A673 (cell line): Measurements from ENCODE around the gene CCDC159. TPM values are rescaled to one million over a fixed set of nuclear protein-coding genes. Genes with fewer than 3 reads are reported as not detected.

Source experiments
- Bru-seq: library from RNA; stranded (reverse); fragments of 400-500 nt; gene quantifications from one replicate; lab custom pipeline; 2021; lab: Mats Ljungman, UMichigan
- BruChase-seq, 2 experiments: library from RNA; stranded (reverse); fragments of 400-500 nt; gene quantifications; one replicate each; lab custom pipeline; 2021; lab: Mats Ljungman, UMichigan
- BruUV-seq: library from RNA; stranded (reverse); fragments of 400-500 nt; replicated peaks from 2 replicates; lab custom pipeline; 2021; lab: Mats Ljungman, UMichigan
- CTCF ChIA-PET: fragments of 300-600 bp; sonication (Branson Sonifier 250); formaldehyde crosslinking; loops from one replicate; lab custom pipeline; 2022; ENCODE audit warnings: antibody characterized with exemption; lab: Charles Lee
- POLR2A ChIA-PET: fragments of 300-600 bp; sonication (Branson Sonifier 250); formaldehyde crosslinking; loops from one replicate; lab custom pipeline; 2022; ENCODE audit warnings: antibody characterized with exemption; ENCODE audit not compliant: low non-redundant PET; lab: Charles Lee
- DNase-seq: peaks from one replicate; pipeline ENCODE4 v3.0.0-alpha.2; 2015; ENCODE audit warnings: low spot score
- H3K27ac ChIP-seq: fragments of 200-600 bp; sonication (generic); 2 replicates; pipeline ENCODE4 v1.5.1; 2016; ENCODE audit warnings: mixed run types, low read depth, mild to moderate bottlenecking, mixed read lengths, antibody characterized with exemption, low read length; ENCODE audit not compliant: poor library complexity, severe bottlenecking
- H3K27me3 ChIP-seq: fragments of 200-600 bp; sonication (generic); replicated peaks from 2 replicates; pipeline ENCODE4 v1.6.1; 2017; ENCODE audit warnings: mixed run types, low read depth, mild to moderate bottlenecking, mixed read lengths, antibody characterized with exemption, low read length; ENCODE audit not compliant: insufficient read depth, poor library complexity
- H3K36me3 ChIP-seq: fragments of 200-600 bp; sonication (generic); 2 replicates; pipeline ENCODE4 v1.6.1; 2016; ENCODE audit warnings: mixed run types, mild to moderate bottlenecking, mixed read lengths, antibody characterized with exemption, low read length; ENCODE audit not compliant: insufficient read depth, poor library complexity, severe bottlenecking
- H3K4me1 ChIP-seq: fragments of 200-600 bp; sonication (generic); 2 replicates; pipeline ENCODE4 v1.6.1; 2017; ENCODE audit warnings: mixed run types, mild to moderate bottlenecking, mixed read lengths, antibody characterized with exemption, low read length; ENCODE audit not compliant: insufficient read depth, poor library complexity, severe bottlenecking
- H3K4me3 ChIP-seq: fragments of 200-600 bp; sonication (generic); 2 replicates; pipeline ENCODE4 v1.5.1; 2016; ENCODE audit warnings: low read depth, mixed run types, mild to moderate bottlenecking, mixed read lengths, low read length; ENCODE audit not compliant: poor library complexity, severe bottlenecking
- H3K9me3 ChIP-seq: fragments of 200-600 bp; sonication (generic); 2 replicates; pipeline ENCODE4 v1.6.1; 2016; ENCODE audit warnings: mixed run types, low read depth, mild to moderate bottlenecking, mixed read lengths, antibody characterized with exemption, low read length; ENCODE audit not compliant: poor library complexity, severe bottlenecking
- CTCF ChIP-seq: fragments of 300-800, 200-600 bp; sonication (generic); conservative IDR thresholded peaks from 2 replicates; pipeline ENCODE4 v1.5.1; 2017; ENCODE audit warnings: low read depth, mild to moderate bottlenecking, antibody characterized with exemption, low read length, moderate library complexity, mixed read lengths
- EZH2 ChIP-seq: fragments of 200-600 bp; sonication (generic); IDR thresholded peaks from 2 replicates; pipeline ENCODE4 v1.6.1; 2017; ENCODE audit warnings: borderline replicate concordance, low read depth, mild to moderate bottlenecking, mixed read lengths, antibody characterized with exemption, low read length; ENCODE audit not compliant: poor library complexity, severe bottlenecking
- intact Hi-C: fragments of 100-400 bp; cut with micrococcal nuclease; formaldehyde crosslinking; loops from one replicate; pipeline ENCODE4 v1.10.0; 2022; ENCODE audit not compliant: unreplicated experiment
- long read RNA-seq: library from polyadenylated mRNA; stranded (forward); transcript quantifications from one replicate; pipeline ENCODE4 v2.0.0, GENCODE V29; 2022
- total RNA-seq: library from RNA; stranded (reverse); gene quantifications from 2 replicates; pipeline ENCODE4 v1.2.3, GENCODE V29; 2021

Gene CCDC159, protein sequence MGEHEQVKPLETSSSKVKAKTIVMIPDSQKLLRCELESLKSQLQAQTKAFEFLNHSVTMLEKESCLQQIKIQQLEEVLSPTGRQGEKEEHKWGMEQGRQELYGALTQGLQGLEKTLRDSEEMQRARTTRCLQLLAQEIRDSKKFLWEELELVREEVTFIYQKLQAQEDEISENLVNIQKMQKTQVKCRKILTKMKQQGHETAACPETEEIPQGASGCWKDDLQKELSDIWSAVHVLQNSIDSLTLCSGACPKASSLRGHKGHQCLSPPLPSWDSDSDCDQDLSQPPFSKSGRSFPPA
- total RNA-seq (7.9 and 11.6 TPM in 2 replicates), Bru-seq, nascent RNA (percentile 33 among the genes with signal in this experiment), BruChase-seq, experiment 1, labeled RNA remaining after a 2-hour chase (percentile 40 among the genes with signal in this experiment), BruChase-seq, experiment 2, labeled RNA remaining after a 6-hour chase (percentile 45 among the genes with signal in this experiment)
- long read RNA-seq, partial matches to known transcripts: 1 of 4 reads
- long read RNA-seq, other reads (novel, unspliced or antisense): 3 of 4 reads

- POLR2A ChIA-PET: interaction anchor here (1.1 kb wide), 1 partner anchor 60 kb away, joined by 5 read pairs; no protein-coding TSS in a partner anchor
- CTCF ChIA-PET: interaction anchor here (0.6 to 1.2 kb wide), 4 partner anchors 29 to 96 kb away, joined by 3 to 18 read pairs (median 3); partner anchors contain the start of gene SWSAP1
Measured at GRCh38 chr19:11346104-11346940, at the start of gene CCDC159, which contains the start of gene TMEM205. TSS of gene CCDC159 (plus strand) at chr19:11346519. CDS start at chr19:11346607, 88 bp downstream. TSS of gene TMEM205 (minus strand) at chr19:11346268. CDS start at chr19:11345619, 649 bp downstream.

DNA sequence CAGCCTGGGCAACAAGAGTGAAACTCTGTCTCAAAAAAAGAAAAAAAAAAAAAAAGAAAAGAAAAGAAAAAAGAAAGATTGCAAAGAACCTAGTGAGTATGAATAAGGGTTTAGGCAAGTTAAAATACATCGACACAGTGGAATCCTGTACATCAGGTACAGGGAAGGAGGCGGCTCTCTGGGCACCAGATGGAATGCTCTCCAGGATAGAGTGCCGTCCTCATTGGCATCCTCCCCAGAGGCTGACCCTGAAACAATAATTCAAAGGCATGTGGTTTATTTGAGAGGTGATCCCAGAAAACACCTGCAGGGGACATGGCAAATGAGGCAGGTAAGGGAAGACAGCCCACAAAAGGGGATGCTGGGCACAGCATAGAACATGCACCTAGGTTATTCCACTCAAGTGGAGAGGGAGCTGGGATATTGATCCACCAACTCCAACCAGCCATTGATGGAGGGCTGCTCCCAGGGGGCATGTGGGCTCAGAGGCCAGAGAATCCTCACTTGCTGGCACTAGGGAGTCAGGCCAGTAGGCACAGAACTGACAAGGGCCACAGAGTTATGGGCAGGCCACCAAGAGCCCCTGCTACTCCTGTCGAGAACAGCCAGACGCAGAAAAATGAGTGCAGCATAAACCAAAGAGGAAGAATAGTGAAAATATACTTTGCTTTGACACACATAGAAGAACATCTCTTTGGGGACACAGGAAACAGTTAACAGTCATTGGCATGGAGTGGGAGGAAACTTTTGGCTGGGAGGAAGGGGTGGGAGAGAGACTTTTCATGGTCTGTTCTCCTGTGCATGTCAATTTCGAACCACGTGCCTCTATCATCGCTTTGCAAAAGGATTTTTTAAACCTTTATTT, 46.1 kb upstream of the CCDC159 start:
- Histone ChIP-seq H3K4me3 (no peak overlapping the region), H3K27me3 (no peaks in the 10 kb centered on the region), H3K4me1 (no peaks in the 10 kb centered on the region), H3K9me3 (no peaks in the 10 kb centered on the region), H3K27ac (no peak overlapping the region), H3K36me3 (no peaks in the 10 kb centered on the region)
- CTCF ChIA-PET: no interaction called here
- no TSS peak for BruUV-seq
- DNase-seq: no peak
- POLR2A ChIA-PET: no interaction called here
- intact Hi-C loops: loop anchor here (10.0 kb wide), 2 partner anchors 145 to 285 kb away; no protein-coding TSS in a partner anchor
- TF ChIP-seq EZH2: no peak

More at GRCh38 chr19:11346104-11346940, at the start of gene CCDC159, which contains the start of gene TMEM205:
- no peaks in the 10 kb centered on the region for H3K9me3 ChIP-seq
- peak; percentile 100 for DNase-seq
- intact Hi-C loops: no loop called here
- H3K27ac ChIP-seq: peak within 1 kb of the TSS; percentile 67
- TF ChIP-seq CTCF (0 out of 2 replicates have a peak, but pooled peaks have one; percentile 34), EZH2 (no peak)
- no TSS peak for BruUV-seq
- H3K27me3 ChIP-seq: no peaks in the 10 kb centered on the region
- H3K36me3 ChIP-seq: peaks cover 4% of the 10 kb centered on the region
- peak within 1 kb of the TSS; percentile 69 for H3K4me3 ChIP-seq
- peaks cover 14% of the 10 kb centered on the region for H3K4me1 ChIP-seq

- no peak overlapping the region for H3K27ac ChIP-seq
- no peak for DNase-seq
- no TSS peak for BruUV-seq
- CTCF ChIA-PET: interaction anchor here (0.6 kb wide), 1 partner anchor 36 kb away, joined by 6 read pairs; no protein-coding TSS in a partner anchor
- H3K9me3 ChIP-seq: no peaks in the 10 kb centered on the region
- no peak overlapping the region for H3K4me3 ChIP-seq
- TF ChIP-seq CTCF (no peak), EZH2 (no peak)
- H3K27me3 ChIP-seq: no peaks in the 10 kb centered on the region
- no peaks in the 10 kb centered on the region for H3K36me3 ChIP-seq
- POLR2A ChIA-PET: no interaction called here
- intact Hi-C loops: no loop called here
- no peaks in the 10 kb centered on the region for H3K4me1 ChIP-seq
Measured at GRCh38 chr19:11300811-11301120, 45.6 kb upstream of the CCDC159 start.
